Prostate gland (tissue), 2 donors: ENCODE data around the gene POLG2. TPM values are rescaled to one million over a fixed set of nuclear protein-coding genes. Genes with fewer than 3 reads are reported as not detected.

Experiments used
- microRNA-seq: library from miRNA; unstranded; fragments of <30 nt; microRNA quantifications from one replicate; pipeline ENCODE4, GENCODE V29; 2016
- small RNA-seq, 2 donors: library from RNA; depleted of rRNA; stranded (forward); fragments of <200 nt; gene quantifications; one replicate each; pipeline ENCODE3, GENCODE V24; 2016
- total RNA-seq, 2 donors: library from RNA; depleted of rRNA; stranded (reverse); fragments of >200 nt; gene quantifications; one replicate each; pipeline ENCODE4 v1.1.0, GENCODE V29; 2016

The POLG2 gene
- total RNA-seq, 2 donors from 2014 or later, result 5.3 to 9.7 TPM

Small RNA genes lying within 50 kb of the gene (microRNA-seq; reads per million reads assigned to microRNA genes)
- gene MIR3064, result 9.4 reads per million, percentile 50 among the genes with 10 or more reads in this experiment
- not detected for gene MIR5047

Small RNA genes lying within 50 kb of the gene (small RNA-seq; reads per million reads assigned to genes)
- gene ATP5MFP4, result 0 reads per million in 2 donors

Other genes with a start within 250 kb of the POLG2 start
- gene TEX2, start 233.8 kb downstream of the POLG2 start, total RNA-seq, result 10 to 100 TPM; 31.3 to 43.8 TPM
- 10 to 100 TPM; 22.0 to 57.9 TPM for gene PECAM1, start 106.2 kb downstream of the POLG2 start, total RNA-seq
- gene MILR1, start 47.9 kb downstream of the POLG2 start, total RNA-seq, result 1 to 10 TPM in 1 of 2 donors, under 1 TPM in 1; 0.77 to 4.3 TPM
- 1,000 to 10,000 TPM; 1,009 to 1,102 TPM for gene DDX5, start 9.2 kb upstream of the POLG2 start, total RNA-seq
- 10 to 100 TPM; 26.8 to 50.6 TPM for gene CEP95, start 9.9 kb upstream of the POLG2 start, total RNA-seq
- 10 to 100 TPM; 21.5 to 29.1 TPM for gene SMURF2, start 165.3 kb upstream of the POLG2 start, total RNA-seq